A549 treated with Hydrocortisone at 1 μM for 4 hours (cell line): Measurements from ENCODE around the gene MFAP3. TPM values are rescaled to one million over a fixed set of nuclear protein-coding genes. Genes with fewer than 3 reads are reported as not detected.

Source experiments
- total RNA-seq: library from RNA; stranded (reverse); fragments of 200-300 nt; extraction: Qiagen RNA extraction; gene quantifications from 5 replicates; pipeline ENCODE4 v1.2.3, GENCODE V29; 2022

The MFAP3 gene
- 19.0 to 44.1 TPM (median 23.7 TPM) in 5 replicates for total RNA-seq

GRCh38 chr5:154038707-154039457, at the start of gene MFAP3, which contains the start of gene FAM114A2:
Gene MFAP3 (plus strand): TSS chr5:154038967. CDS start chr5:154049723, 10,756 bp downstream.
Gene FAM114A2 (minus strand): TSS chr5:154038910. CDS start chr5:154034953, 3,957 bp downstream.

Other genes with a start within 250 kb of the MFAP3 start
- gene FAM114A2, start 57 bp upstream of the MFAP3 start, total RNA-seq, result 8.9 to 16.1 TPM (median 10.3 TPM) in 5 replicates
- gene GALNT10, start 151.8 kb downstream of the MFAP3 start, total RNA-seq, result 71.2 to 111 TPM (median 85.4 TPM) in 5 replicates